HepG2 (cell line): ENCODE data around the gene NOL4L. TPM values are rescaled to one million over a fixed set of nuclear protein-coding genes. Genes with fewer than 3 reads are reported as not detected.

ENCODE experiments used
- CBFB ChIP-seq: sonication (generic); formaldehyde crosslinking; IDR thresholded peaks from 2 replicates; pipeline ENCODE4 v1.4.0; 2020; ENCODE audit warnings: missing genetic modification reagents
- CCAR2 ChIP-seq: fragments of 200-400 bp; formaldehyde crosslinking; optimal IDR thresholded peaks from 2 replicates; pipeline ENCODE3; 2018; ENCODE audit warnings: low read depth, mild to moderate bottlenecking, low read length, moderate library complexity
- E2F5 ChIP-seq: sonication (generic); formaldehyde crosslinking; conservative IDR thresholded peaks from 2 replicates; pipeline ENCODE4 v1.4.0; 2020; ENCODE audit warnings: missing genetic modification reagents
- JUND ChIP-seq: sonication (generic); formaldehyde crosslinking; IDR thresholded peaks from 2 replicates; pipeline ENCODE4 v1.8.0; 2022; ENCODE audit warnings: mild to moderate bottlenecking, missing genetic modification reagents
- KDM4B ChIP-seq: sonication (generic); formaldehyde crosslinking; IDR thresholded peaks from 2 replicates; pipeline ENCODE4 v1.4.0; 2020; ENCODE audit warnings: missing genetic modification reagents
- KLF6 ChIP-seq: IDR thresholded peaks from 2 replicates; pipeline ENCODE4 v1.8.0; 2016; ENCODE audit warnings: missing biosample characterization, missing genetic modification reagents
- MEIS1 ChIP-seq: sonication (generic); formaldehyde crosslinking; IDR thresholded peaks from 2 replicates; pipeline ENCODE4 v1.9.0; 2021; ENCODE audit warnings: mild to moderate bottlenecking, missing genetic modification reagents, moderate library complexity, borderline replicate concordance
- PAXIP1 ChIP-seq: sonication (generic); formaldehyde crosslinking; conservative IDR thresholded peaks from 2 replicates; pipeline ENCODE4 v1.4.0; 2020; ENCODE audit warnings: mild to moderate bottlenecking, missing genetic modification reagents, moderate library complexity
- SIN3A ChIP-seq: IDR thresholded peaks from 2 replicates; pipeline ENCODE4 v1.6.1; 2011; ENCODE audit warnings: low read depth, mild to moderate bottlenecking, control low read depth, low read length, borderline replicate concordance
- TFE3 ChIP-seq: IDR thresholded peaks from 2 replicates; pipeline ENCODE4 v1.6.1; 2016
- ZFP37 ChIP-seq: sonication (generic); formaldehyde crosslinking; IDR thresholded peaks from 2 replicates; pipeline ENCODE4 v1.4.0; 2020; ENCODE audit warnings: missing genetic modification reagents, borderline replicate concordance
- ZNF496 ChIP-seq: sonication (generic); formaldehyde crosslinking; IDR thresholded peaks from 2 replicates; pipeline ENCODE4 v1.8.1; 2023; ENCODE audit warnings: mild to moderate bottlenecking, moderate library complexity, missing genetic modification reagents; ENCODE audit not compliant: insufficient replicate concordance
- ZNF687 ChIP-seq: sonication (generic); formaldehyde crosslinking; IDR thresholded peaks from 2 replicates; pipeline ENCODE4 v1.5.1; 2020; ENCODE audit warnings: mild to moderate bottlenecking, missing genetic modification reagents, moderate library complexity
- ZNF772 ChIP-seq: sonication (generic); formaldehyde crosslinking; IDR thresholded peaks from 2 replicates; pipeline ENCODE4 v1.5.0; 2020; ENCODE audit warnings: mild to moderate bottlenecking, missing genetic modification reagents
- ZNF790 ChIP-seq: sonication (generic); formaldehyde crosslinking; IDR thresholded peaks from 2 replicates; pipeline ENCODE4 v1.8.0; 2022; ENCODE audit warnings: missing genetic modification reagents, mild to moderate bottlenecking, borderline replicate concordance
- polyA plus RNA-seq, 8 experiments: library from polyadenylated mRNA; depleted of rRNA in 3 of 8; stranded (reverse) in 7 of 8; unstranded in 1 of 8; fragments of >200 nt; fragmentation: Illumina TruSeq in 4 of 8; extraction: Trizol in 4 of 8; gene quantifications; 2 replicates each; pipeline versions ENCODE4 v1.2.1 to v1.2.3, GENCODE V29; 2011 to 2016; ENCODE audit warnings: low read depth in 4 of 8, missing spikeins in 1 of 8, mixed read lengths in 1 of 8; ENCODE audit not compliant: insufficient read depth in 1 of 8
- total RNA-seq, 5 experiments: library from RNA; depleted of rRNA; stranded (reverse); fragments of >200 nt; fragmentation: Illumina TruSeq; extraction: Trizol; gene quantifications; 2 replicates each; pipeline ENCODE4 v1.2.3, GENCODE V29; 2016; ENCODE audit warnings: low read depth in 1 of 5
- TF ChIP-seq, protein P1 (sequence below): sonication (generic); formaldehyde crosslinking; IDR thresholded peaks from 2 replicates; pipeline ENCODE4 v1.4.0; 2020; ENCODE audit warnings: missing genetic modification reagents

Gene NOL4L
- total and polyA plus RNA-seq, 2 of the 13 experiments (the other 11 are each of a cell fraction or from before 2014, with no cell fraction given): 16.6 to 35.4 TPM

DNA sequence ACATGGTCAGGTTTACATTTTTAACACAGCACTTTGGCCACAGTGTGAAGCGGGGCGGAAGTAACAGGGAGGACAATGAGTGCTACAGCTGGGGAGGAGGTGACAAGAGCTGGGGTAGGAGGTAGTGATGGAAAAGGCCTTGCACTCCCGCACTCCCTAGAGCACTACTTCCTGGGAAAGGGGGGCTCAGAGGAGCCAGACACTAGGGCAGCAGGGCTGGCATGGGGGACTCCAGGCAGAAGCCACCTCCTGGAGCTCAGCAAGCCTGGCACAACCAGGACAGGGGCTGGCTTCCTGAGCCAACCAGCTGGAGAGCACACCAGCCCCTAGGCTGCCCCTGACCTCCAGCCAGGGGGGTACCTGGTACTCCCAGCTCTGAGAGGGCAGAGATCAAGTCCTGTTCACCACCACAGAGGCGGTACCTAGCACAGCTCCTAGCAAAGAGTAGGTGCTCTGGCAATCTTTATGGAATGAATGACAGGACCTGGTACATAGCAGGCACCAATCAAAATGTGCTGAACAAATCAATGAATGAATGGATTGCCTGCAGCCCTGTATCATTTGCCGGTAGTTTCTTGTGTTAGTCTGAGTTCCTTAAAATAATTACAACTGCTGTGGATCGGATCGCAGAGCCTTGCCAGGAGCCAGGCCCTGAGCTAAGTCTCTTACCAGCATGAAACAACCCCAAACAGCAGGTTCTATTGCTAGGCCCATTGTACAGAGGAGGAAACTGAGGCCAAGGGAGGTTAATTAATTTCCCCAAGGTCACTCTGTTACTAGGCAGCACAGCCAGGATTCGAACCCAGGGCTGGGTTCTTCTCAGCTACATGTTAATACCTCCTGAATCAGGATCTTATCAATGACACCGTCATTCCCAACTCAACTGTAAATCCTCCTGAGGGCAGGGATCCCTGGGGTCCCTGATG lies 15.5 kb downstream of the NOL4L start (continued):
- TF ChIP-seq SIN3A (no peak), PAXIP1 (peak; percentile 58), CBFB (no peak), TFE3 (no peak), ZNF772 (CRISPR knock-in tag) (no peak), ZNF496 (CRISPR knock-in tag) (no peak), JUND (CRISPR knock-in tag) (no peak), MEIS1 (CRISPR knock-in tag) (no peak), ZFP37 (CRISPR knock-in tag) (no peak), KDM4B (CRISPR knock-in tag) (no peak), ZNF790 (CRISPR knock-in tag) (no peak), E2F5 (CRISPR knock-in tag) (no peak), ZNF687 (CRISPR knock-in tag) (peak; percentile 87), KLF6 (no peak), CCAR2 (no peak)
- TF ChIP-seq, protein P1, sequence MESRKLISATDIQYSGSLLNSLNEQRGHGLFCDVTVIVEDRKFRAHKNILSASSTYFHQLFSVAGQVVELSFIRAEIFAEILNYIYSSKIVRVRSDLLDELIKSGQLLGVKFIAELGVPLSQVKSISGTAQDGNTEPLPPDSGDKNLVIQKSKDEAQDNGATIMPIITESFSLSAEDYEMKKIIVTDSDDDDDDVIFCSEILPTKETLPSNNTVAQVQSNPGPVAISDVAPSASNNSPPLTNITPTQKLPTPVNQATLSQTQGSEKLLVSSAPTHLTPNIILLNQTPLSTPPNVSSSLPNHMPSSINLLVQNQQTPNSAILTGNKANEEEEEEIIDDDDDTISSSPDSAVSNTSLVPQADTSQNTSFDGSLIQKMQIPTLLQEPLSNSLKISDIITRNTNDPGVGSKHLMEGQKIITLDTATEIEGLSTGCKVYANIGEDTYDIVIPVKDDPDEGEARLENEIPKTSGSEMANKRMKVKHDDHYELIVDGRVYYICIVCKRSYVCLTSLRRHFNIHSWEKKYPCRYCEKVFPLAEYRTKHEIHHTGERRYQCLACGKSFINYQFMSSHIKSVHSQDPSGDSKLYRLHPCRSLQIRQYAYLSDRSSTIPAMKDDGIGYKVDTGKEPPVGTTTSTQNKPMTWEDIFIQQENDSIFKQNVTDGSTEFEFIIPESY (CRISPR knock-in tag): no peak
